ENCODE measurements around the gene LTBP2. TPM values are rescaled to one million over a fixed set of nuclear protein-coding genes. Genes with fewer than 3 reads are reported as not detected.

Gene LTBP2
- total and polyA plus RNA-seq, 2 of the 8 experiments (the other 6 are each of a cell fraction or from before 2014, with no cell fraction given): 0.48 to 0.89 TPM

DNA sequence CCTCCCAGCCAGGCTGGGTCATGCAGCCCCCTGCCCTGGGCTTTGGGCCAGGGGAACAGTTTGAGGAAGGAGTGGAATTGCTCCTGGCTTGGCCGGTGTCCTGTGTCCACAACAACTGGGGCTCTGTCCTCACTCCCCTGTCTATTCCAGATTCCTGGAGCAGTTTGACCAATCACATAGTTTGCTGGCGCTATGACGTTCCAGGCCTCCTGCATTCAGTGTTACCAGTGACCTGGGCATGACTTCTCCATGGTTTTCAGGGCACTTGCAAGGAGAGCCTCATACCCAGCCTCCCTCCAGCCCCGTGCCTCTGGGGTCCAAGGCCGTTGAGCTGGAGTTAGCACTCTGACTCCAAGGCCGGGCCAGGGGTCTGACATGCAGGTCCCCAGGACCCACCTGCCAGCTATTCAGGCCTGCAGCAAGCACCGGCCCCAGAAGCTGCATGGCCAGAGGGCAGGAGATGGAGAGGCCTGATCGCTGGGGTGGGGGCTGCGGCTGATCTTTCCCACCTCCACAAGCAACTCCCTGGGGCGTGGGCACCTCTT is 84.2 kb downstream of the LTBP2 start:
- Histone ChIP-seq H4K5ac (ENCODE audit: insufficient read length, low read depth, low read length) (no peak overlapping the region), H2BK120ac (replicated peaks; ENCODE audit: low read depth, low read length) (no peak overlapping the region), H2AK5ac (ENCODE audit: low read depth, low read length) (no peak overlapping the region), H3K4me3 (ENCODE audit: extremely low read depth in 1 of 4, insufficient read depth in 2 of 4, low read depth in 3 of 4, low read length in 4 of 4) (no peak overlapping the region), H2BK5ac (ENCODE audit: low read depth, low read length) (no peak overlapping the region; the same call in 1 of the 2 replicates), H2BK15ac (ENCODE audit: low read length) (no peak overlapping the region), H2BK12ac (ENCODE audit: low read depth, low read length) (no peak overlapping the region), H3K14ac (ENCODE audit: insufficient read length) (no peak overlapping the region), H3K56ac (replicated peaks; ENCODE audit: insufficient read length, low read depth, low read length) (no peak overlapping the region), H3K4ac (replicated peaks; ENCODE audit: insufficient read length, low read depth, low read length) (no peak overlapping the region), H3K9me3 (ENCODE audit: insufficient read depth in 2 of 2, low read depth in 1 of 2, low read length in 1 of 2) (no peaks in the 10 kb centered on the region), H3K9ac (replicated peaks in 1 of 4; ENCODE audit: extremely low read depth in 1 of 4, low read depth in 3 of 4, low read length in 3 of 4) (no peak overlapping the region), H3K4me1 (replicated peaks in 1 of 4; ENCODE audit: control insufficient read depth in 3 of 4, insufficient read depth in 4 of 4, low read length in 3 of 4) (peaks cover 0 to 6% (median 3%) of the 10 kb centered on the region in 4 experiments; a peak in 3 of 7 replicates), H4K20me1 (replicated peaks in 1 of 2; ENCODE audit: control insufficient read depth in 1 of 2, insufficient read depth in 2 of 2, low read length in 2 of 2) (no peaks in the 10 kb centered on the region), H4K8ac (ENCODE audit: extremely low read depth, insufficient read depth, low read length) (no peak overlapping the region), H3K79me2 (ENCODE audit: control insufficient read depth in 1 of 2, insufficient read depth in 2 of 2, low read length in 2 of 2) (no peaks in the 10 kb centered on the region), H3K36me3 (ENCODE audit: control insufficient read depth in 2 of 4, insufficient read depth in 4 of 4, low read length in 3 of 4) (no peaks in the 10 kb centered on the region), H2BK20ac (ENCODE audit: low read length) (no peak overlapping the region), H2AFZ (ENCODE audit: low read length) (no peak overlapping the region), H3K4me2 (ENCODE audit: insufficient read depth in 1 of 2, low read depth in 2 of 2, low read length in 2 of 2) (no peak overlapping the region), H3K23me2 (ENCODE audit: low read depth, low read length) (no peaks in the 10 kb centered on the region), H3K27ac (ENCODE audit: low read depth, low read length) (no peak overlapping the region), H3K23ac (ENCODE audit: insufficient read length) (no peak overlapping the region), H3K79me1 (ENCODE audit: low read depth, low read length) (no peaks in the 10 kb centered on the region), H3K27me3 (replicated peaks in 1 of 4; ENCODE audit: control insufficient read depth in 3 of 4, extremely low read depth in 1 of 4, insufficient read depth in 3 of 4, low read length in 3 of 4) (no peaks in the 10 kb centered on the region), H3K18ac (ENCODE audit: extremely low read depth, low read length) (no peak overlapping the region), H4K91ac (replicated peaks; ENCODE audit: insufficient read length, low read length) (peak overlapping the region; percentile 39)
- ChIA-PET CTCF (ENCODE audit: partially characterized antibody) (interaction anchor here (0.5 to 8.3 kb wide), 17 partner anchors 10 to 286 kb away, joined by 3 to 61 read pairs (median 4); partner anchors contain the start of gene LTBP2), POLR2A (ENCODE audit: partially characterized antibody) (interaction anchor here (2.6 kb wide), 1 partner anchor 15 kb away, joined by 6 read pairs; no protein-coding TSS in a partner anchor)
- no peak for TF ChIP-seq NANOG (IDR thresholded peaks at IDR 0.05; ENCODE audit: insufficient read depth, low read depth, low read length, poor library complexity, severe bottlenecking)
- TF ChIP-seq POLR2AphosphoS5 (IDR thresholded peaks at IDR 0.05; ENCODE audit: low read depth, low read length): no peak
- TF ChIP-seq KDM5A (IDR thresholded peaks at IDR 0.05; ENCODE audit: low read length): no peak
- no peak for TF ChIP-seq EGR1 (IDR thresholded peaks at IDR 0.05; ENCODE audit: borderline replicate concordance, low read depth, low read length)
- TF ChIP-seq FOSL1 (IDR thresholded peaks at IDR 0.05; ENCODE audit: insufficient read depth, low read depth, low read length): no peak
- TF ChIP-seq TAF1 (IDR thresholded peaks at IDR 0.05; ENCODE audit: low read depth, low read length): no peak
- TF ChIP-seq SRF (IDR thresholded peaks at IDR 0.05; ENCODE audit: low read depth, low read length): no peak
- FAIRE-seq: no peak
- no peak for DNase-seq (ENCODE audit: low read depth in 1 of 2, low spot score in 2 of 2)
- 86% methylated on average over 10 of the region's 10 CpGs; no CpG with 5 or more reads in 1 of the 2 experiments for WGBS, 2 experiments (ENCODE audit: extremely low coverage in 1 of 2, insufficient coverage in 1 of 2, insufficient read length in 1 of 2, insufficient replicate concordance in 2 of 2, low coverage in 1 of 2, low lambda C conversion rate in 2 of 2, missing lambda C conversion rate in 1 of 2)

Data from H1 (cell line).